ENCODE measurements around the gene NFX1.

DNA sequence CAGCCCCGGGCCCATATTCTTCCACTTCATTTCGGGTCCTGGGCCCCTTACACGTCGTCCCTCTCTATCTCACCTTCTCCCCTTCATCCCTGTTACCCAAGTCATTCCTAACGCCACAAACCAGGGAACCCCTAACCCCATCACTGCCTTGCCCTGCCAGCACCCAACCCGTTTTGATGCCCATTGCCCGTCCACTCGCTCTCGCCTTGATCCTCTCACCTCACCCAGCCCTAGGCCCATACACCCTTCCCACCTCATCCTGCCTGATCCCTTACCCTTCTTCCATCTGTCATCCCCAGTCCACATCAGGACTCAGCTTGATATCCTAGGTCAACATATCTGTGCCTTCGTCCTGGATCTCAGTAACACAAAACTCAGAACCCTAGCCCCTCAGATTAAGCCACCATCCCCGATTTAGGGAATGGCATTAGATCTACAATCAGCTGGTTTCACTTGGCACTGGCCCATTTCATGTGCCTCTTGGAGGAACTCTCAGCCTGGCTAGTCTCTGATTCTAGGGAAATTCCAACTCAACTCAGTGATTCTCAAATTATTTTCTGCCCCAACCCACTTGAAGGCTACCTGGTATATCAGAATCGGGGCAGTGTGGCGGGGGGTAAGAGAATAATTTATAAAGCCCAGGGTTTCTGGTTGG, 25.0 kb upstream of the NFX1 start:
- TF ChIP-seq, protein P1, sequence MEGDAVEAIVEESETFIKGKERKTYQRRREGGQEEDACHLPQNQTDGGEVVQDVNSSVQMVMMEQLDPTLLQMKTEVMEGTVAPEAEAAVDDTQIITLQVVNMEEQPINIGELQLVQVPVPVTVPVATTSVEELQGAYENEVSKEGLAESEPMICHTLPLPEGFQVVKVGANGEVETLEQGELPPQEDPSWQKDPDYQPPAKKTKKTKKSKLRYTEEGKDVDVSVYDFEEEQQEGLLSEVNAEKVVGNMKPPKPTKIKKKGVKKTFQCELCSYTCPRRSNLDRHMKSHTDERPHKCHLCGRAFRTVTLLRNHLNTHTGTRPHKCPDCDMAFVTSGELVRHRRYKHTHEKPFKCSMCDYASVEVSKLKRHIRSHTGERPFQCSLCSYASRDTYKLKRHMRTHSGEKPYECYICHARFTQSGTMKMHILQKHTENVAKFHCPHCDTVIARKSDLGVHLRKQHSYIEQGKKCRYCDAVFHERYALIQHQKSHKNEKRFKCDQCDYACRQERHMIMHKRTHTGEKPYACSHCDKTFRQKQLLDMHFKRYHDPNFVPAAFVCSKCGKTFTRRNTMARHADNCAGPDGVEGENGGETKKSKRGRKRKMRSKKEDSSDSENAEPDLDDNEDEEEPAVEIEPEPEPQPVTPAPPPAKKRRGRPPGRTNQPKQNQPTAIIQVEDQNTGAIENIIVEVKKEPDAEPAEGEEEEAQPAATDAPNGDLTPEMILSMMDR (IDR thresholded peaks at IDR 0.05): no peak
- no peak for TF ChIP-seq POLR2A (IDR thresholded peaks at IDR 0.05)

Data from testis (tissue), 2 donors.